Measurements from ENCODE around the gene IFNG-AS1. TPM values are rescaled to one million over a fixed set of nuclear protein-coding genes. Genes with fewer than 3 reads are reported as not detected.

Gene IFNG-AS1

Small RNA genes lying within 50 kb of the gene (small RNA-seq; reads per million reads assigned to genes)
- not detected for gene AC005294.1 (ENCODE audit: insufficient read depth)
- gene RPL39P28 (ENCODE audit: insufficient read depth): not detected
